Stimulated activated naive B cell treated with anti-CD40 and anti-IgM and Interleukin-4, amounts not matched to agents 10 μg/mL and 1 μg/mL and 100 μg/mL, for 72 hours (primary cell): ENCODE results near the gene FMN1.
A peak's percentile ranks its signal among the peaks of the same experiment; 100 is the strongest.

ENCODE experiments used
- ATAC-seq, 2 donors: fragments of 150-1000 bp; cut with Tn5 transposase; replicated peaks; 2 replicates each; pipeline ENCODE4 v1.10.0; 2021; ENCODE audit warnings: moderate library complexity in 1 of 2
- DNase-seq: peaks from one replicate; pipeline ENCODE4 v3.0.0; 2021
- H3K27ac Mint-ChIP-seq: one replicate; pipeline ENCODE4 v1.8.0; 2022; ENCODE audit warnings: mild to moderate bottlenecking, mixed read lengths
- H3K27me3 Mint-ChIP-seq, 2 donors: one replicate each; pipeline ENCODE4 v1.8.0; 2022; ENCODE audit warnings: mixed read lengths in 2 of 2
- H3K36me3 Mint-ChIP-seq, 2 donors: one replicate each; pipeline ENCODE4 v1.8.0; 2022; ENCODE audit warnings: mixed read lengths in 2 of 2, mild to moderate bottlenecking in 1 of 2
- H3K4me1 Mint-ChIP-seq, 2 donors: one replicate each; pipeline ENCODE4 v1.8.0; 2022; ENCODE audit warnings: mixed read lengths in 2 of 2, mild to moderate bottlenecking in 1 of 2
- H3K4me3 Mint-ChIP-seq, 2 donors: one replicate each; pipeline ENCODE4 v1.8.0; 2022; ENCODE audit warnings: mild to moderate bottlenecking in 2 of 2, mixed read lengths in 2 of 2, moderate library complexity in 1 of 2
- H3K9me3 Mint-ChIP-seq, 2 donors: one replicate each; pipeline ENCODE4 v1.8.0; 2022; ENCODE audit warnings: mixed read lengths in 2 of 2, mild to moderate bottlenecking in 1 of 2

The FMN1 gene

GRCh38 chr15:33014586-33014985 is 179.9 kb downstream of the FMN1 start:
- no peaks in the 10 kb centered on the region for H3K4me1 Mint-ChIP-seq
- H3K4me3 Mint-ChIP-seq: no peak overlapping the region
- H3K27me3 Mint-ChIP-seq: peaks cover 16 to 21% of the 10 kb centered on the region in 2 donors
- no peaks in the 10 kb centered on the region for H3K36me3 Mint-ChIP-seq
- H3K9me3 Mint-ChIP-seq: peaks cover 0 to 4% of the 10 kb centered on the region in 2 donors
- DNase-seq: no peak
- ATAC-seq: no peak
- no peak overlapping the region for H3K27ac Mint-ChIP-seq

GRCh38 chr15:33013827-33014445 is 180.6 kb downstream of the FMN1 start:
- Mint-ChIP-seq H3K27ac (no peak overlapping the region), H3K27me3 (peaks cover 18 to 21% of the 10 kb centered on the region in 2 donors), H3K4me3 (no peak overlapping the region), H3K9me3 (peaks cover 0 to 4% of the 10 kb centered on the region in 2 donors), H3K36me3 (no peaks in the 10 kb centered on the region), H3K4me1 (no peaks in the 10 kb centered on the region)
- ATAC-seq (no peak), DNase-seq (no peak)

GRCh38 chr15:33011976-33012375 is 182.5 kb downstream of the FMN1 start:
- no peaks in the 10 kb centered on the region for H3K4me1 Mint-ChIP-seq

GRCh38 chr15:33009603-33010002 is 184.9 kb downstream of the FMN1 start:
- Mint-ChIP-seq H3K36me3 (no peaks in the 10 kb centered on the region), H3K9me3 (no peaks in the 10 kb centered on the region), H3K4me3 (no peak overlapping the region), H3K27ac (no peak overlapping the region), H3K4me1 (peaks cover 0 to 2% of the 10 kb centered on the region in 2 donors), H3K27me3 (peaks cover 26 to 35% of the 10 kb centered on the region in 2 donors)
- DNase-seq (no peak), ATAC-seq (no peak)

More at GRCh38 chr15:33011976-33012375, 182.5 kb downstream of the FMN1 start:
- Mint-ChIP-seq H3K27ac (no peak overlapping the region), H3K36me3 (no peaks in the 10 kb centered on the region), H3K4me3 (no peak overlapping the region), H3K27me3 (peaks cover 25 to 28% of the 10 kb centered on the region in 2 donors), H3K9me3 (no peaks in the 10 kb centered on the region)
- DNase-seq: no peak
- no peak for ATAC-seq

- Mint-ChIP-seq H3K4me3 (no peak overlapping the region), H3K27me3 (peaks cover 26 to 33% of the 10 kb centered on the region in 2 donors), H3K27ac (no peak overlapping the region), H3K36me3 (no peaks in the 10 kb centered on the region), H3K4me1 (peaks cover 0 to 2% of the 10 kb centered on the region in 2 donors), H3K9me3 (no peaks in the 10 kb centered on the region)
- no peak for ATAC-seq
- DNase-seq: no peak
Measured at GRCh38 chr15:33009026-33009425, 185.5 kb downstream of the FMN1 start.

GRCh38 chr15:33008284-33008995 is 186.1 kb downstream of the FMN1 start:
- H3K36me3 Mint-ChIP-seq: no peaks in the 10 kb centered on the region
- ATAC-seq (no peak), DNase-seq (no peak)
- no peak overlapping the region for H3K27ac Mint-ChIP-seq
- no peaks in the 10 kb centered on the region for H3K9me3 Mint-ChIP-seq
- H3K4me1 Mint-ChIP-seq: peaks cover 0 to 2% of the 10 kb centered on the region in 2 donors
- no peak overlapping the region for H3K4me3 Mint-ChIP-seq
- H3K27me3 Mint-ChIP-seq: peaks cover 26 to 30% of the 10 kb centered on the region in 2 donors

- H3K27ac Mint-ChIP-seq: no peak overlapping the region
- DNase-seq (no peak), ATAC-seq (no peak)
- peaks cover 0 to 2% of the 10 kb centered on the region in 2 donors for H3K4me1 Mint-ChIP-seq
- no peaks in the 10 kb centered on the region for H3K36me3 Mint-ChIP-seq
- no peak overlapping the region for H3K4me3 Mint-ChIP-seq
- peaks cover 22 to 29% of the 10 kb centered on the region in 2 donors for H3K27me3 Mint-ChIP-seq
- H3K9me3 Mint-ChIP-seq: no peaks in the 10 kb centered on the region
Measured at GRCh38 chr15:33007303-33007855, 187.1 kb downstream of the FMN1 start.

GRCh38 chr15:33005582-33005981 is 188.9 kb downstream of the FMN1 start:
- ATAC-seq (no peak), DNase-seq (no peak)
- Mint-ChIP-seq H3K27me3 (peaks cover 22 to 24% of the 10 kb centered on the region in 2 donors), H3K4me1 (peaks cover 0 to 2% of the 10 kb centered on the region in 2 donors), H3K4me3 (no peak overlapping the region), H3K27ac (no peak overlapping the region), H3K36me3 (no peaks in the 10 kb centered on the region), H3K9me3 (no peaks in the 10 kb centered on the region)

GRCh38 chr15:33001926-33002325 is 192.6 kb downstream of the FMN1 start:
- peaks cover 20 to 29% of the 10 kb centered on the region in 2 donors for H3K27me3 Mint-ChIP-seq
- no peak for ATAC-seq
- no peak overlapping the region for H3K4me3 Mint-ChIP-seq
- H3K9me3 Mint-ChIP-seq: no peaks in the 10 kb centered on the region
- no peak for DNase-seq
- no peak overlapping the region for H3K27ac Mint-ChIP-seq
- H3K36me3 Mint-ChIP-seq: no peaks in the 10 kb centered on the region
- H3K4me1 Mint-ChIP-seq: peaks cover 0 to 2% of the 10 kb centered on the region in 2 donors

- H3K9me3 Mint-ChIP-seq: no peaks in the 10 kb centered on the region
- no peaks in the 10 kb centered on the region for H3K4me1 Mint-ChIP-seq
- DNase-seq (no peak), ATAC-seq (no peak)
- no peak overlapping the region for H3K27ac Mint-ChIP-seq
- peaks cover 18 to 33% of the 10 kb centered on the region in 2 donors for H3K27me3 Mint-ChIP-seq
- no peaks in the 10 kb centered on the region for H3K36me3 Mint-ChIP-seq
- H3K4me3 Mint-ChIP-seq: no peak overlapping the region
Measured at GRCh38 chr15:32998979-32999672, 195.4 kb downstream of the FMN1 start.

- DNase-seq (no peak), ATAC-seq (no peak)
- Mint-ChIP-seq H3K36me3 (no peaks in the 10 kb centered on the region), H3K4me1 (no peaks in the 10 kb centered on the region), H3K27ac (no peak overlapping the region), H3K9me3 (no peaks in the 10 kb centered on the region), H3K4me3 (no peak overlapping the region), H3K27me3 (peaks cover 19 to 33% of the 10 kb centered on the region in 2 donors)
Measured at GRCh38 chr15:32998182-32998581, 196.3 kb downstream of the FMN1 start.

GRCh38 chr15:32994810-32995424 is 199.6 kb downstream of the FMN1 start:
- Mint-ChIP-seq H3K4me1 (no peaks in the 10 kb centered on the region), H3K4me3 (no peak overlapping the region), H3K27me3 (peaks cover 12 to 30% of the 10 kb centered on the region in 2 donors), H3K36me3 (no peaks in the 10 kb centered on the region), H3K27ac (no peak overlapping the region), H3K9me3 (no peaks in the 10 kb centered on the region)
- ATAC-seq: peak in 1 of 2 donors; percentile 57
- DNase-seq: no peak

GRCh38 chr15:32993285-32993684 is 201.2 kb downstream of the FMN1 start:
- Mint-ChIP-seq H3K36me3 (no peaks in the 10 kb centered on the region), H3K9me3 (no peaks in the 10 kb centered on the region), H3K4me1 (no peaks in the 10 kb centered on the region), H3K27me3 (peaks cover 9 to 20% of the 10 kb centered on the region in 2 donors), H3K4me3 (no peak overlapping the region), H3K27ac (no peak overlapping the region)
- no peak for ATAC-seq
- no peak for DNase-seq

GRCh38 chr15:32991619-32992111 is 202.8 kb downstream of the FMN1 start:
- peaks cover 4 to 15% of the 10 kb centered on the region in 2 donors for H3K27me3 Mint-ChIP-seq
- H3K27ac Mint-ChIP-seq: no peak overlapping the region
- H3K36me3 Mint-ChIP-seq: no peaks in the 10 kb centered on the region
- ATAC-seq: no peak
- H3K9me3 Mint-ChIP-seq: no peaks in the 10 kb centered on the region
- no peaks in the 10 kb centered on the region for H3K4me1 Mint-ChIP-seq
- DNase-seq: no peak
- no peak overlapping the region for H3K4me3 Mint-ChIP-seq
